Body of pancreas (tissue), 4 donors: ENCODE measurements around the gene ACSF3. TPM values are rescaled to one million over a fixed set of nuclear protein-coding genes. Genes with fewer than 3 reads are reported as not detected.
A peak's percentile ranks its signal among the peaks of the same experiment; 100 is the strongest.
"Not testable (repeated sequence)": the region's sequence is repeated elsewhere in the genome, so short reads cannot be mapped to it uniquely, and the experiment has no call there.

ENCODE experiments used
- ATAC-seq: fragments of 150-250 bp; one replicate; pipeline ENCODE4 v1.9.1; 2016
- DNase-seq, 4 donors: peaks; one replicate each; pipeline ENCODE4 v3.0.0-alpha.2; 2019
- H3K27ac ChIP-seq, 4 donors: fragments of 200-600 bp; sonication (generic); 1 replicate in 3 of 4; 2 replicates in 1 of 4; pipeline versions ENCODE4 v1.5.1 to v1.6.1; 2016 to 2019; ENCODE audit warnings: mild to moderate bottlenecking in 1 of 4, mixed read lengths in 1 of 4, moderate library complexity in 1 of 4
- H3K27me3 ChIP-seq, 2 donors: fragments of 200-600 bp; sonication (generic); one replicate each; pipeline ENCODE4 v1.6.0; 2016; ENCODE audit warnings: mild to moderate bottlenecking in 1 of 2
- H3K36me3 ChIP-seq, 2 donors: fragments of 200-600 bp; sonication (generic); replicated peaks in 1 of 2; 2 replicates each; pipeline ENCODE4 v1.5.1; 2016; ENCODE audit warnings: low read depth in 2 of 2; ENCODE audit not compliant: insufficient read depth in 1 of 2
- H3K4me1 ChIP-seq: fragments of 200-600 bp; sonication (generic); one replicate; pipeline ENCODE4 v1.6.0; 2016
- H3K4me3 ChIP-seq, 2 donors: fragments of 200-600 bp; sonication (generic); 1 replicate in 1 of 2; 2 replicates in 1 of 2; pipeline ENCODE4 v1.5.1; 2016 to 2019
- H3K9me3 ChIP-seq, 3 donors: fragments of 200-600 bp; sonication (generic); 1 replicate in 2 of 3; 2 replicates in 1 of 3; pipeline ENCODE4 v1.5.1; 2016
- POLR2A ChIP-seq, 3 donors: fragments of 450-650 bp; IDR thresholded peaks; one replicate each; pipeline ENCODE4 v1.6.1; 2016; ENCODE audit warnings: antibody characterized with exemption in 3 of 3, mild to moderate bottlenecking in 2 of 3
- WGBS, 2 donors: methylation state at CpG; one replicate each; pipeline ENCODE4 v1.1.5; 2017; 5-methylcytosine and 5-hydroxymethylcytosine counted together
- intact Hi-C: fragments of 100-400 bp; cut with DNase I; formaldehyde crosslinking; loops from one replicate; pipeline ENCODE4 v1.15.1; 2023
- total RNA-seq, 2 donors: library from RNA; depleted of rRNA; stranded (reverse); fragments of >200 nt; gene quantifications; one replicate each; pipeline ENCODE4 v1.1.0, GENCODE V29; 2016
- TF ChIP-seq, protein P1 (sequence below), 7 experiments: fragments of 450-650 bp in 4 of 7; fragments of 200-600 bp in 3 of 7; sonication (generic) in 3 of 7; IDR thresholded peaks; one replicate each; pipeline ENCODE4 v1.5.1; 2016 to 2019; ENCODE audit warnings: antibody characterized with exemption in 7 of 7

The ACSF3 gene
- total RNA-seq, 2 donors from 2014 or later = 22.1 to 48.8 TPM

DNA sequence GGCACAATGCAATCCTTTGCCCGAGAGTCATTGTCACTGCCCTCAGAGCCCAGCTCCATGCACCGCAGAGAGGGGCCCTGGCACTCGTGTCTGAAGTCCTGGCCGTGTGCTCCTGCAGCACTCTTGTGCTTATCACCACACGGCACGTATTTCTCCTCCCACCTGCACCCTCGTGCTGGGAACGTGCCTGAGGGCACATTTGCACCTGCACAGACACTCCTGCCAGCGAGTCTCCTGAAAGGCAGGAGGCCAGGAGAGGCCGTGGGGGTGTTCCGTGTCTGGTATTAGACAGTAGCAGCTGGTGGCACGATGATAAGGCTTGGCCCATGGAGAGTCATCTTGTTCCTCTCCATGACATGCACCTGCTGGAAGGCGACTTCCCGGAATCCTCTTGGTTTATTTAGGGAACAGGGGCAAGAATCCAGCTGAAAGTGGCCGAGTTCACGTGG lies 3.4 kb upstream of the ACSF3 start:
- TF ChIP-seq, protein P1, sequence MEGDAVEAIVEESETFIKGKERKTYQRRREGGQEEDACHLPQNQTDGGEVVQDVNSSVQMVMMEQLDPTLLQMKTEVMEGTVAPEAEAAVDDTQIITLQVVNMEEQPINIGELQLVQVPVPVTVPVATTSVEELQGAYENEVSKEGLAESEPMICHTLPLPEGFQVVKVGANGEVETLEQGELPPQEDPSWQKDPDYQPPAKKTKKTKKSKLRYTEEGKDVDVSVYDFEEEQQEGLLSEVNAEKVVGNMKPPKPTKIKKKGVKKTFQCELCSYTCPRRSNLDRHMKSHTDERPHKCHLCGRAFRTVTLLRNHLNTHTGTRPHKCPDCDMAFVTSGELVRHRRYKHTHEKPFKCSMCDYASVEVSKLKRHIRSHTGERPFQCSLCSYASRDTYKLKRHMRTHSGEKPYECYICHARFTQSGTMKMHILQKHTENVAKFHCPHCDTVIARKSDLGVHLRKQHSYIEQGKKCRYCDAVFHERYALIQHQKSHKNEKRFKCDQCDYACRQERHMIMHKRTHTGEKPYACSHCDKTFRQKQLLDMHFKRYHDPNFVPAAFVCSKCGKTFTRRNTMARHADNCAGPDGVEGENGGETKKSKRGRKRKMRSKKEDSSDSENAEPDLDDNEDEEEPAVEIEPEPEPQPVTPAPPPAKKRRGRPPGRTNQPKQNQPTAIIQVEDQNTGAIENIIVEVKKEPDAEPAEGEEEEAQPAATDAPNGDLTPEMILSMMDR (IDR thresholded peaks at IDR 0.05) = no peak
- TF ChIP-seq POLR2A (IDR thresholded peaks at IDR 0.05) = no peak
- 30% methylated on average over 16 of the region's 16 CpGs for WGBS, 2 donors
- ATAC-seq (no peak), DNase-seq (no peak)
- peak overlapping the region in 1 of 4 donors; percentile 8 for H3K27ac ChIP-seq
- no peaks in the 10 kb centered on the region for H3K9me3 ChIP-seq
- intact Hi-C loops = no loop called here
- H3K4me1 ChIP-seq = peaks cover 17% of the 10 kb centered on the region
- H3K27me3 ChIP-seq = peaks cover 0 to 5% of the 10 kb centered on the region in 2 donors
- H3K4me3 ChIP-seq = no peak overlapping the region
- H3K36me3 ChIP-seq = no peaks in the 10 kb centered on the region

DNA sequence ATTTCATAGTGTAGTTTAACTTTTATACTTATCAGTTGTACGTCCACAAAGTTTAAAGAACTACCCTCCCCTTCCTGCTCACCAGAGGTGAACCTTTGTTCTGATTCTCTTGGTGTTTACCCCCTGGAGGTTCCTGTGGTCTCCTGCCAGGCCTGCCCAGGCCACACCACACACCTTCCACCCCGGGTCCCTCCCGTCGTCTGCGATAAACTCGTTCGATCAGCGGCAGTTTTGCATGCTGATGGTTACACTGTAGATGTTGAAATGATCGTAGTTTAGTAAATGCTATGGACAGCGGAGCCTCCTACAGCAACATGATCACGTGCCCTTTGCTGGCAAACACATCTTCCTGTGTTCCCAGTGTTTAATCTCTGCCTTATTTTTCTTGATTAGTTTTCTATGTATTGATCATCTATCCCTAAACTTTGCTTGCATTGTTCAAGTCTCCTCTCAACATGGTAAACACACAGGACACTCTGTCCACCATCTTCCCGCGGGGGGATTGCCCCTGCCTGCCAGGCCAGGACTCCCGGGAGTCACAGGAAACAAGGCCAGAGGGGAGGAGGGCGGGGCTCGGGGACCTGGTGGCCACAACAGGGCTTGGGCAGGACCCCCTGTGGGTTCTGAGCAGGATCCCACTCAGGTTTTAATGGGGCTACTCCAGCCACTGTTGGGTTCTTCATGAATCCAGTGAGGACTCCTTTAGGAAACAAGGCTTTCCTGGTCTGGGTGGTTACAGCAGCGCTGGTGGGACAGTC lies 2.8 kb upstream of the ACSF3 start:
- TF ChIP-seq POLR2A (IDR thresholded peaks at IDR 0.05) = no peak
- TF ChIP-seq, protein P1 (IDR thresholded peaks at IDR 0.05) = no peak
- Histone ChIP-seq H3K4me1 (peaks cover 22% of the 10 kb centered on the region), H3K27me3 (peaks cover 0 to 5% of the 10 kb centered on the region in 2 donors), H3K9me3 (no peaks in the 10 kb centered on the region), H3K36me3 (no peaks in the 10 kb centered on the region), H3K27ac (peak overlapping the region in 1 of 4 donors; percentile 8), H3K4me3 (no peak overlapping the region)
- ATAC-seq = no peak
- DNase-seq = no peak
- intact Hi-C loops = no loop called here
- 46 to 47% methylated on average over 17 of the region's 17 CpGs for WGBS, 2 donors

DNA sequence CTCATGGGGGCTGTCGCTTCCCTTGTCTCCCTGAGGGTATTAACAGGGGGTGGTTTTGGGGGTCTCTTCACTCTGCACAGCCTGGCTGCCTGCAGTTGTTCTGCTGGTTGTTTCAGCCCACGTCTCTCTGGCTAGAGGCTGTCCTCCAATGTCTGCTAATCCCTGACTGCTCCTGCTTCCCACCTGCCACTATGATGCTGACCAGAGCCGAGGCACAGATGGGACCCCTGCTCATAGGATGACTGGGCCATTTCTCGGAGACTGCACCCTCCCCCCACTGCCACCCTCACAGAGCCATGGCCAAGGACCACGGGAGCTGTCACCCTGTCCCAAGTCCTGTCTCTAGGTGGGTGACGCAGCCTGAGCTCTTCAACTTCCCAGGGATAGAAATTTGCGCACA lies 1.6 kb upstream of the ACSF3 start:
- TF ChIP-seq POLR2A (IDR thresholded peaks at IDR 0.05) = no peak
- TF ChIP-seq, protein P1 (IDR thresholded peaks at IDR 0.05) = no peak
- ATAC-seq = no peak

DNA sequence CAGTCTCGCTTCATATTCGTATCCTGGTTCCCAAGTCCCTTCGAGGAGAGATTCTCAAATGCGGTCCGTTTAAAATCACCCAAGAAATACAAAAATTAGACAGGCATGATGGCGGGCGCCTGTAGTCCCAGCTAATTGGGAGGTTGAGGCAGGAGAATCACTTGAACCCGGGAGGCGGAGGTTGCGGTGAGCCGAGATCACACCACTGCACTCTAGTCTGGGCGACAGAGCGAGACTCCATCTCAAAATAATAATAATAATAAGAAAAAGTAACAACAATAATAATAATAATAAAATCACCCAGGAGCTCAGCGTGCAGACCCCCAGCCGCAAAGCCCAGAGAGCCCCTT lies 425 bp upstream of the ACSF3 start:
- H3K4me1 ChIP-seq = peaks cover 46% of the 10 kb centered on the region
- H3K9me3 ChIP-seq, intact Hi-C loops, DNase-seq, H3K27me3 ChIP-seq, H3K36me3 ChIP-seq, ATAC-seq: not testable (repeated sequence)
- H3K4me3 ChIP-seq = peak overlapping the region in 1 of 2 donors; percentile 78
- 52 to 55% methylated on average over 15 of the region's 15 CpGs for WGBS, 2 donors
- peak overlapping the region in 3 of 4 donors; percentile 41 to 57 (median 53) for H3K27ac ChIP-seq

More for the DNA sequence above, 1.6 kb upstream of the ACSF3 start:
- WGBS, 2 donors = 52% methylated on average over 7 of the region's 7 CpGs
- H3K36me3 ChIP-seq = no peaks in the 10 kb centered on the region
- no peak overlapping the region for H3K27ac ChIP-seq
- DNase-seq = no peak
- intact Hi-C loops = no loop called here
- H3K9me3 ChIP-seq = no peaks in the 10 kb centered on the region
- peaks cover 0 to 5% of the 10 kb centered on the region in 2 donors for H3K27me3 ChIP-seq
- no peak overlapping the region for H3K4me3 ChIP-seq
- H3K4me1 ChIP-seq = peaks cover 34% of the 10 kb centered on the region

DNA sequence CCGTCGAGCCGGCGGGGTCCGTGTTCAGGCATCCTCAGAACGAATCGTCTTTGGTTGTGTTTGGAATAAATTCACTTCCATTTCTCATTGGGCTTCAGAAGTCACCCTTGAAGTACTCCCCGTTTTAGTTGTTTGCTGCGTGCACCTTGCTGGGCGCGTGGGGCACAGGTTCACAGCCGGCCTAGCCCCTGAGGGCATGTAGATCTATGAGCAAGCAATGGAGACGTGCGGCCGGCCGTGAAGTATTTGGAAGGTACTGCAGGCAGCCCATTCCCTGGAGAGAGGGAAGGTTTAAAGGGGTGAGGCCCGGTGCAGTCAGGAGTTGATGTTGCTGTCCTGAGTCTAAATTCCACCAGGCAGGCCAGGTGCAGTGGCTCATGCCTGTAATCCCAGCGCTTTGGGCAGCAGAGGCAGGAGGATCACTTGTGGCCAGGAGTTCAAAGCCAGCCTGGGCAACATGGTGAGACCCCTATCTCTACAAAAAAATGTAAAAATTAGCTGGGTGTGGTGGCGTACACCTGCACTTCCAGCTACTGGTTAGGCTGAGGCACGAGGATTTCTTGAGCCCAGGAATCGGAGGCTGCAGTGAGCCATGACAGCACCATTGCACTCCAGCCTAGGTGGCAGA lies 714 bp downstream of the ACSF3 start:
- Histone ChIP-seq H3K27me3 (peaks cover 0 to 5% of the 10 kb centered on the region in 2 donors), H3K9me3 (no peaks in the 10 kb centered on the region), H3K27ac (peak overlapping the region in 3 of 4 donors; percentile 41 to 57 (median 53)), H3K4me1 (peaks cover 50% of the 10 kb centered on the region), H3K4me3 (peak overlapping the region; percentile 16 to 78), H3K36me3 (no peaks in the 10 kb centered on the region)
- intact Hi-C loops = no loop called here
- ATAC-seq = peak; percentile 6
- TF ChIP-seq, protein P1 (IDR thresholded peaks at IDR 0.05) = no peak
- TF ChIP-seq POLR2A (IDR thresholded peaks at IDR 0.05) = no peak
- no peak for DNase-seq
- 12 to 14% methylated on average over 13 to 21 of the region's 21 CpGs for WGBS, 2 donors
